ENCODE data around the gene SMIM44.

The SMIM44 gene

GRCh38 chr19:3475449-3475848 is 7.8 kb downstream of the SMIM44 start:
- no peak for DNase-seq

DNA sequence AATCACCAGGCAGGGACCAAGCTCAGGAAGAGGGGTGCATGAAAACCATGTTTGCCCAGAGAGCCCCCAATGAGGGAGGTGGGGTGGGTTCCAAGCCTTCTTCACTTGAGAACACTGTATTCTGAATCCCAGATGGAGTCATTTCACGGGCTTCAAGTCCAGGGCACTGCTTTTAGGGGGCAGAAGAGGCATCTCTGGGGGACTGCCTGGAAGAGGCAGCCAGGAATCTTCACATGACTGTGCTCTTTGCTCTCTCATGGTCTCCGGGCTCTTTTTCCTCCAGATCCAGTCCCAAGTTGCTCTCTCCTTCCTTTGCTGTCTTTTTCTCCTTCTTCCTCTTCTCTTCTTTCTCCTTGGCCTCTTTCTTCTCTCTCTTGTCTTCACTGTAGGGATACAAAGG is 8.6 kb downstream of the SMIM44 start:
- DNase-seq = no peak

GRCh38 chr19:3474010-3474409 is 9.2 kb downstream of the SMIM44 start:
- no peak for DNase-seq

DNA sequence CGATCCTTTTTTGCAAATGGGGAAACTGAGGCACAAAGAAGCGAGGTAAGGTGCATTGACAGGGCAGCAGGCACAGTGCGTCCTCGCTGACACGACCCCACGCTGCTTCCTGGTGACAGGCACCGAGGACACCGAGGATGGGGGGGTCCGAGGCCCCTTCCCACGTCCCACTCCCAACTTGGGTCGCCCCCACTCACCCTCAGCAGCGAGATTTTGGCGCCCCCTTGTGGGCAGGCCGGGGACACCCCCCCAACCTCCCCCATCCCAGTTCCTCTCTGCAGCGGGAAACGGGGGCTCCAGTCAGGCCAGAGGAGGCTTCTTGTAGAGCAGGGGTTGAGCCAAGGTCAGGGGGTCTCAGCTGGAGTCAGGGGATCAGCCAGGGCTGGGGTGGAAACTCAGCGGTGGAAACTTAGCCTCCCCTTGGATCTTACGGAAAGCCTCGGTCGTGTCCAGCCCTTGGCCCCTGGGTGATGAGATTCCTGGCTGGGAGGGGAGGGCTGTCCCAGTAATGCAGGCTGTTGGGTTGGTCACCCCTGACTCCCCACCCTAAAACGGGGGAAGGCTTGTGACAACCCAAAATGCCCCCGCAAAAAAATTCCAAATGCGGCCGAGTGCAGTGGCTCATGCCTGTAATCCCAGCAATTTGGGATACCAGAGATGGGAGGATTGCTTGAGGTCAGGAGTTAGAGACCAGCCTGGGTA is 11.1 kb downstream of the SMIM44 start:
- DNase-seq = no peak

- DNase-seq = no peak
These were observed 12.6 kb downstream of the SMIM44 start for GRCh38 chr19:3470500-3471128.

- no peak for DNase-seq
These were observed 13.4 kb downstream of the SMIM44 start for GRCh38 chr19:3469638-3470499.

GRCh38 chr19:3468211-3468610 is 15.0 kb downstream of the SMIM44 start:
- no peak for DNase-seq

GRCh38 chr19:3467437-3468198 is 15.6 kb downstream of the SMIM44 start:
- no peak for DNase-seq

DNA sequence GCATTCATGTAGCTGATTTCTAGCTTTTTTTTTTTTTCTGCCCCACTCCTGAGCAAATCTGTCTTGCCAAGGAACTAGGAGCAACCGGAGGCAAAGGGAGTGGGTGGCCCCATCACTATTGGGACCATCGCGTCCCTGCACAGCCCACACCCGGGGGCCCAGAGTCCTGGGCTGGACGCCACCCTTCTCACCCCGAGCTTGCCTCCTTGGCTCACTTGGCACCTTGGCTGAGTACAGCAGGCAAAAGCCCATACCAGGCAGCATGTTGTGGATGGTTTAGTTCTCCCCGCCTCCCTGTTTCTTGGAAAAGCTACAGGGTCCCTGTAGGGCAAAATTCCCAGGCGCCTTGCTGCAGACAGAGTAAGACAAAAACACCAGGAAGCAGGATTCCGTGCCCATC is 16.6 kb downstream of the SMIM44 start:
- no peak for DNase-seq

GRCh38 chr19:3465552-3465951 is 17.7 kb downstream of the SMIM44 start:
- DNase-seq = no peak

DNA sequence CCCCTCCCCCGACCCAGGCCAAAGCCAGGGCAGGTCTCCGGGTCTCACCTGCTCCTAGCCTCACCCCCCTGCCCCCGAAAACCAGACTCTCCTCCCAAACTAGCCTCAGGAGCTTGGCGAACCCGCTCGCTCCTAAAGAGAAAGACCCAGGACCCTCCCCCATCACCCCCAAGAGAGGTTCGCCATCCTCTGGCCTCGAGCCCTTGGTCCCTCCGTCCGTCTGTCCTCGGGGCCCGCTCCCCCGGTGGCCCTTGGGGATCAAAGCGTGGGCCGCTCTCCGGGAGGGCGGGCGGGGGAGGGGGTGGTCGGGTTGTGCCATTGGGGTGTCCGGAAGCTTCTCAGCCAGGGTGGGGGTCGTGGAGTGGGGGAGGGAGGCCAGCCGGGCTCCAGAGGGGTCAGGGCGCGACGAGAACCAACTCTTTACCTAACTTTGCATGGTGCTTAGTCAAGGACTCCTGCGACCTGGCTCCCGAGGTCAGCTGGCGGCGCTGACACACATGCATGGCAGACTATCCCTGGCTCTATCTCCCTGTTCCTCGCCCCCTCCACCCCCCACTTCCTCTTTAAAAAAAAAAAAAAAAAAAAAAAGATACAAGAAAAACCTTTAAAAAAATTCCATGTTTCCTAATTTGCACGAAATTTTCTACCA is 18.5 kb downstream of the SMIM44 start:
- DNase-seq = no peak

DNA sequence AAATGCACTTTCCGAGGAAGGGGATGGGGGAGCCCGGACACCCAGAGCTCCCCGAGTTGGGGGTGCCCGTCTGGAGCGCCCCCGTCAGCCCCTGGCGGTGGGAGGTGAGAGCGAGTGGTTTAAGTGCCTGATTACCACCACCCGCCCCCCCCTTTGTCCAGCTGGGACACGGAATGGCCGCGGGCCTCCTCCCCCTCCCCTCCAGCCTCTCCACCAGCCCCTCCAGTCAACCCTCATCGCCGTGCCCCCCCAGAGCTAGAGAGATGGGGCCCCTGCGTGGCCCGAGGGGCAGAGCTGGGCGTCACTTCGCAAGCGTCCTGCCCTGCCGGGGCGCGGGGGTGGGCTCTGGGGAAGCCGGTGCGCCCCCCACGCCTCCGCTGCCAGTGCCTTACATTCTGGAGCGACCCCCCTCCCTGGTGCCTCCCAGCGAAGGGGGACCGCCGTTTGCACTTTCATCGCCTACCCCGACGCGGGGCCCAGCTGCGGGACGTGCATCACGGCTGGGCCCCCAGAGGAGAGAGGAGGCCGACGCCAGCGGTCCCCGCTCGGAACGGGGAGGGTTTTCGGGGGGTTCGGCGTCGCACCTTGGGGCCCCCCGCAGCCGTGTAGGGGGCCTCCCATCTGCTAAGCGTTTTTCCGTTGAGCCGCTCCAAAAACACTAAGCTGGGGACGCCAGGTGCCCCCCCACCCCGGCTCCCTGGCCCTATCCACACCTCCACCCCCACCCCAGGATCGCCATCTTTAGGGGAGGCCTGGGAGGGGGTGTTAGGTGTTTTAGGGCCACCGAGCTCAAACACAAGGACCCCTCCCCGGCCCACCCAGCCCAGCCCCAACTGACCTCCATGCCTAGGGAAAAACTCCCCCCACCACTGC is 19.3 kb downstream of the SMIM44 start:
- no peak for DNase-seq

DNA sequence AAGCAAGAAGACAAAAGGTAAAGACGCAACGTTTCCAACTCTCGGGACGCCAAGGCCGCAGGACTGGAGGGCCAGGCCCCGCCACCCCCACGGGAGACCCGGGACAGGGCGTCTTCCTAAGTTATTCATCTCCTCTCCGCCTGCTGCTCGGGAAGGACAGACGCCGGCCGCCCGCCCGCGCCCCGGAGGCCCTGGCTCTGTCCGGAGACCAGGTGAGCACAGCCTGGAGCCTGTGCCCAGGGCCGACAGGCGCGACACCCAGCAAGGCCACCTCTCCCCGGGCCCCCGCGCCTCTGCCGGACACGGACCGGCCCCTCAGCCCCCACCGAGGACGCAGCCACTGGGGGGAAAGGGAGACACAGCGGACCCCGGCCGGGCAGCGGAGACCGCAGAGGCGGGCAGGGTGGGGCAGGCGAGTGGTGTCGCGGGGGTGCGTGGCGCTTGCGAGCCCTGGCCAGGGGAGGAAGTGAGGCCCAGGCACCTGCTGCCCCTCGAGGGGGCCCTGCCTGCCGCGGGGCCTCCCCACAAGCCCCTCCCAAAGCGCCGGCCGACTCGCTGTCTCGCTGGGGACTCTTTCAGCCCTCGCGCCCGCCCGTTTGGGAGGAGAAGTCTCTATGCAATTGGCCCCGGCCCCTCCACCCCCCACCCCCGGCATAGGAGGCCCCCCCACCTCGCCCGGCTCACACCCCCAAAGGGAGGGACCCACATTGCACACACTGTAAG is 20.1 kb downstream of the SMIM44 start:
- DNase-seq = no peak

DNA sequence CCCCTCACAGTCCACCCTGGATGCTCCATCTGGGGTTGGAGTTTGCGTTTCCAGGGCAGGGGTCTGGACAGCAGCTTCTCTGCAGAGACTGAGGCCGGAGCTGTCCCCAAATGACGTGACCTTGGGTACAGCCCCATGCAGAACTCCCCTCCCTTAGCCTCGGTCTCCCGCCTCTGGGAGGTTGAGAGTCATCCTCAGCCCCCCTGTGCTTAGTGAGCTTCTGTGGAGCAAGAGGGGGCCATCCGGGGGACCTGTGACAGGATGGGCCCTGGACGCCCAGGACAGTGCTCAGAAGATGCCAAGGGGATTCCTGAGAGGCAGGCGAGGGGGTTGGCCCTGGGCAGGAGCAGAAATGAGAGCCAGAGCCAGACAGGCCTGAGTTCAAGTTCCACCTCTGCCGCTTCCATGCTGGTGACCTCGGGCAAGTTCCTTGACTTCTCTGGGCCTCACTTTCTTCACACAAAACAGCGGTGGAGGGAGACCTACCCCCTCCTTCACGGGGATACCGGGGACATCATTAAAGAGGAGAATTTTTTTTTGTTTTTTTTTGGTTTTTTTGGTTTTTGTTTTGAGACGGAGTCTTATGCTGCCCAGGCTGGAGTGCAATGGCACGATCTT is 23.2 kb downstream of the SMIM44 start:
- DNase-seq = no peak

- DNase-seq = no peak
These were observed 24.0 kb downstream of the SMIM44 start for GRCh38 chr19:3459089-3459881.

- no peak for DNase-seq
These were observed 24.8 kb downstream of the SMIM44 start for GRCh38 chr19:3458229-3459088.

DNA sequence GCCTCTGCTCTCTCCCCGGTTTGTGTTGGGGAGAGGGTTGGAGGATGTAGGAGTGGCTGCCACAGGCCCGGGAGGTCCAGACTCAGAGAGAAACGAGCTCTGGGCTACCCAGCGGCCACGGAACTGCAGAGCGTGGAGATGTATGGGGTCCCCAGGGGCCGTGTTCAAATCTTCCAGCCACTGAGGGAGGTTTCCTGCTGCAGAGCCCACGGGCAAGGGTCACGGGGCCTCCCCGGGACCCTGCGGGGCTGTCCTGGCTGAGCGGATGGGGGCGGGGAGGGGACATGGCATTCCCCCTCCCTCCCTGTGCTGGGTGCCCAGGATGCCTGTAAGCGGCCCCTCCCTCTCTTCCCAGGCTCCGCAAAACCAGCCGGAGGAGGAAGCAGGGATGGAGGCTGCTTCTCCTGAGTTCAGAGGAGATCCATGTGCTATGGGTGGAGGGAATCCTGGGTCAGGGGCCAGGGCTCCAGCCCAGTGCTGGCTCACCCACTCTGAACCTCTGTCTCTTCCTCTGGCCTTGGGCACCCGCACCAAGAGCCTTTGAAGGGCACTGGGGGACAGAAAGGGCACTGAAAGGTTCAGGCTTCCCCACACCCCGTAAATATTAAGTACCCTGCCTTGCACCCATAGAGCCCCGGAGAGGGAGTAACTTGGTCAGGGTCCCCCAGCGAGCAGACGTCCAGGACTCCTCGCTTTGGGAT is 25.6 kb downstream of the SMIM44 start:
- no peak for DNase-seq

All from T1000 (cell line).